ENCODE data around the gene LIPG. TPM values are rescaled to one million over a fixed set of nuclear protein-coding genes. Genes with fewer than 3 reads are reported as not detected.

Gene LIPG
- total RNA-seq, 1 donor from 2014 or later: 10.2 TPM

GRCh38 chr18:49617329-49617695 is 55.5 kb downstream of the LIPG start:
- Mint-ChIP-seq H3K4me3 (ENCODE audit: unreplicated experiment) (no peak overlapping the region), H3K27ac (ENCODE audit: unreplicated experiment) (no peak overlapping the region), H3K4me1 (ENCODE audit: low read depth, unreplicated experiment) (peaks cover 13% of the 10 kb centered on the region), H3K27me3 (ENCODE audit: unreplicated experiment) (peaks cover 7% of the 10 kb centered on the region), H3K36me3 (ENCODE audit: unreplicated experiment) (no peaks in the 10 kb centered on the region), H3K9me3 (ENCODE audit: unreplicated experiment) (peaks cover 8% of the 10 kb centered on the region)
- DNase-seq: no peak
- TF ChIP-seq CTCF (IDR thresholded peaks at IDR 0.05; ENCODE audit: partially characterized antibody, unreplicated experiment): no peak

GRCh38 chr18:49617865-49618264 is 56.0 kb downstream of the LIPG start:
- peaks cover 8% of the 10 kb centered on the region for H3K9me3 Mint-ChIP-seq (ENCODE audit: unreplicated experiment)
- H3K27ac Mint-ChIP-seq (ENCODE audit: unreplicated experiment): no peak overlapping the region
- H3K4me3 Mint-ChIP-seq (ENCODE audit: unreplicated experiment): no peak overlapping the region
- TF ChIP-seq CTCF (IDR thresholded peaks at IDR 0.05; ENCODE audit: partially characterized antibody, unreplicated experiment): no peak
- H3K36me3 Mint-ChIP-seq (ENCODE audit: unreplicated experiment): no peaks in the 10 kb centered on the region
- H3K27me3 Mint-ChIP-seq (ENCODE audit: unreplicated experiment): peaks cover 8% of the 10 kb centered on the region
- no peak for DNase-seq
- H3K4me1 Mint-ChIP-seq (ENCODE audit: low read depth, unreplicated experiment): peaks cover 14% of the 10 kb centered on the region

GRCh38 chr18:49618742-49619681 is 57.2 kb downstream of the LIPG start:
- Mint-ChIP-seq H3K4me3 (ENCODE audit: unreplicated experiment) (no peak overlapping the region), H3K4me1 (ENCODE audit: low read depth, unreplicated experiment) (peaks cover 14% of the 10 kb centered on the region), H3K27me3 (ENCODE audit: unreplicated experiment) (peaks cover 8% of the 10 kb centered on the region), H3K9me3 (ENCODE audit: unreplicated experiment) (peaks cover 8% of the 10 kb centered on the region), H3K36me3 (ENCODE audit: unreplicated experiment) (no peaks in the 10 kb centered on the region), H3K27ac (ENCODE audit: unreplicated experiment) (no peak overlapping the region)
- no peak for TF ChIP-seq CTCF (IDR thresholded peaks at IDR 0.05; ENCODE audit: partially characterized antibody, unreplicated experiment)
- DNase-seq: no peak

- Mint-ChIP-seq H3K4me3 (ENCODE audit: unreplicated experiment) (no peak overlapping the region), H3K9me3 (ENCODE audit: unreplicated experiment) (peaks cover 8% of the 10 kb centered on the region), H3K4me1 (ENCODE audit: low read depth, unreplicated experiment) (peaks cover 14% of the 10 kb centered on the region), H3K27me3 (ENCODE audit: unreplicated experiment) (peaks cover 7% of the 10 kb centered on the region), H3K36me3 (ENCODE audit: unreplicated experiment) (no peaks in the 10 kb centered on the region), H3K27ac (ENCODE audit: unreplicated experiment) (no peak overlapping the region)
- no peak for TF ChIP-seq CTCF (IDR thresholded peaks at IDR 0.05; ENCODE audit: partially characterized antibody, unreplicated experiment)
- no peak for DNase-seq
Measured at GRCh38 chr18:49619801-49620200, 57.9 kb downstream of the LIPG start.

GRCh38 chr18:49621301-49621700 is 59.4 kb downstream of the LIPG start:
- DNase-seq: no peak
- Mint-ChIP-seq H3K36me3 (ENCODE audit: unreplicated experiment) (no peaks in the 10 kb centered on the region), H3K27me3 (ENCODE audit: unreplicated experiment) (peaks cover 4% of the 10 kb centered on the region), H3K27ac (ENCODE audit: unreplicated experiment) (no peak overlapping the region), H3K4me3 (ENCODE audit: unreplicated experiment) (no peak overlapping the region), H3K4me1 (ENCODE audit: low read depth, unreplicated experiment) (peaks cover 14% of the 10 kb centered on the region), H3K9me3 (ENCODE audit: unreplicated experiment) (peaks cover 5% of the 10 kb centered on the region)
- no peak for TF ChIP-seq CTCF (IDR thresholded peaks at IDR 0.05; ENCODE audit: partially characterized antibody, unreplicated experiment)

Data from glutamatergic neuron (in vitro differentiated cells).